Measurements from ENCODE around the gene GTF2F2.
"Not testable (repeated sequence)": the region's sequence is repeated elsewhere in the genome, so short reads cannot be mapped to it uniquely, and the experiment has no call there.

GTF2F2 gene

DNA sequence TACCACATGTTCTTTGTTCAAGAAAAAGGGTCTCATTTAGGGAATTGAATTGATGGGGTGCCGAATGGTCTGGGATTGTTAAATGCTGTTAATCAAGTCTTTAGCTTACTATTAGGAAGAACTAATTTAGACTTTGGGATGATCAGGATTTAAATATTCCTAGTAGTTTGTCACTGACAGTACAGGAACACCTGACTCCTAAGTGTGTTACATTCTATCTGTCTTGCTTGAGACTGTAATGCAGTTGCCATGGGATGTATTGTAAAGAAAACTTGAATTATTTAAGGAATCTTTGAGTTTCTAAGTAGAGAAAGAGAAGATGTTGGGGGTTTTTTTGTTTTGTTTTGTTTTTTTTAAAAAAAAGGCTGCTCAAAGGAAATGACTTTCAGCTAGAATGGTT, 98.4 kb downstream of the GTF2F2 start:
- no peak for DNase-seq (ENCODE audit: low read depth in 2 of 2)

- DNase-seq (ENCODE audit: low read depth in 2 of 2) = no peak
Measured at GRCh38 chr13:45219123-45219891, 99.0 kb downstream of the GTF2F2 start.

GRCh38 chr13:45219938-45220375, 99.6 kb downstream of the GTF2F2 start:
- no peak for DNase-seq (ENCODE audit: low read depth in 2 of 2)

DNA sequence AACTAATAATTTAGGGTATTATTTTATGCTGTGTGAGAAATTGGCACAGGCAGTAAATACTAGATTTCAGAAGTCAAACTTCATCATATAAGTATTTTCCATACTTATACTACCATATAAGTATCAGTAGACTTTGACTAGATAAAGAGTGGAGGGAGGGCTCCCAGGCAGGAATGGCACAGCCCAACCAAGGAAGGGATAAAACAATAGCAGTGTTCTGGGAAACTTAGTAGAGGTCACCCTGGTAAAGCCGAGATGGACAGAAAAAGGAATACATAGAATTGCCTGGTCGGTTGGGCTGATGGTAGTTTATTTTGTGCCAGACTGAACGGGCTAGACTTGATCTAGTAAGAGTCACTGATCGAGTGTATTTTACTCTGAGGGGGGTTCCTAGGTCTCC, 100.1 kb downstream of the GTF2F2 start:
- no peak for DNase-seq (ENCODE audit: low read depth in 2 of 2)

DNA sequence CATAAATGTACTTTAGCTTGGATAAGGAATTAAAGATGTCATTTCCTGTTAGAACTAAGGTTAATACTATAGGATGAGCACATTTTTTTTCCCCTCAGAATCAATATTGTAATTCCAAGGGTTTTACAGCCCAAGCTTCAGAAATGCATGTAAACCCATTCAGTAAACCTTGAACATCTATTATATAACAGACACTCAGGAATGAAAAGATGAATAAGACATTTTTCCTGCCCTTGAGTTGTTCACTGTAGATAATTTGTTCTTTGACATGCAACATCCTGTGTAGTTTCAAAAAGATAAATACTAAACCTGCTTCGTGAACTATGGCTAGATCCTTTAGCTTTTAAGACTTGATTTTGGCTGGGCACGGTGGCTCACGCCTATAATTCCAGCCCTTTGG, 102.2 kb downstream of the GTF2F2 start:
- no peak for DNase-seq (ENCODE audit: low read depth in 2 of 2)

DNA sequence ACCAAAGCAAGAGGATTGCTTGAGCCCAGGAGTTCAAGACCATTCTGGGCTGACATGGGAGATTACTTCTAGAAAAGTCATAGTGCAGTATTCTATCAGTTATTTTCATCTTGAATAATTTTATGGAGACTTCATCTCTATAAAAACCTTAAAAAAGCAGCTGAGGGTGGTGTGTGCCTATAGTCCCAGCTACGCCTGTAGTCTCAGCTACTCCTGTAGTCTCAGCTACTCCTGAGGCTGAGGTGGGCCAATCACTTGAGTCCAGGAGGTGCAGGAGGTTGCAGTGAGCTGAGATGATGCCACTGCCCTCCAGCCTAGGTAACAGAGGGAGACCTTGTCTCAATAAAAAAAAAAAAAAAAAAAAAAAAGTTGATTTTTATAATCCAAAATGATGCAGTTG, 102.6 kb downstream of the GTF2F2 start:
- DNase-seq (ENCODE audit: low read depth in 2 of 2) = no peak

- no peak for DNase-seq (ENCODE audit: low read depth in 2 of 2)
Measured at GRCh38 chr13:45224176-45224575, 103.9 kb downstream of the GTF2F2 start.

DNA sequence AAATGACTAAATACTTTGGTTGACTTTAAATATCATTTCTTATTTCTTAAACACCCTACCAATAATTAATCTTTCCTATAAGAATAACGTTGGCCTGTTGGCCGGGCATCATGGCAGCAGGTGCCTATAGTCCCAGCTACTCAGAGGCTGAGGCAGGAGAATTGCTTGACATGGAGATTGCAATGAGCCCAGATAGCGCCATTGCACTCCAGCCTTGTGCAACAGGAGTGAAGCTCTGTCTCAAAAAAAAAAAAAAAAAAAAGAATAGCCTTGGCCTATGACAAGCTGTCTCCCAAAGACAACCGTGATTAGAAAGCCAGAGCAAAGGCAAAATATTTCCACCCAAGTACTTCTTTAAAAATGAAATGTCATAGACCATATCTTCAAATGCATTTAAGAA, 105.1 kb downstream of the GTF2F2 start:
- no peak for DNase-seq (ENCODE audit: low read depth in 2 of 2)

GRCh38 chr13:45226024-45226423, 105.7 kb downstream of the GTF2F2 start:
- no peak for DNase-seq (ENCODE audit: low read depth in 2 of 2)

- DNase-seq (ENCODE audit: low read depth in 2 of 2) = no peak
Measured at GRCh38 chr13:45228002-45228401, 107.7 kb downstream of the GTF2F2 start.

DNA sequence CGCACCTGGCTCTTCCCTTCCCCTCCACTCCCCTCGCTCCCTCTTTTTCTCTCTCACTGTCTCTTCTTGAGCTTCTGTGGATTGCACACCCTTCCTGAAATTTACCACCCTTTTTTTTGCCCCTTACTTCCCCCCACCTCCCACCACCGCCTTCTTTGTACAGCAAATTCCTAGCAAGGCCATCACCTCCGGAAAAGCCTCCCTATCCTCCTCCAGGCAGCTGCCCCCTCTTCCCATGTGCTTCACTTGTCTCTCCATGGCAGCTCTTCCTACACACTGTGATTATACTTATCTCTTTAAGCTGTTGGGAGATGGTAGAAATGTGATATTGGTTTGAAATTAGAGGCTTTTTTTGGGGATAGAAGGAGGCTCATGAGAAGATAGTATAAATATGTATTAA, 108.9 kb downstream of the GTF2F2 start:
- DNase-seq (ENCODE audit: low read depth in 2 of 2) = no peak

GRCh38 chr13:45231305-45231704, 111.0 kb downstream of the GTF2F2 start:
- DNase-seq (ENCODE audit: low read depth in 2 of 2) = no peak

GRCh38 chr13:45231722-45232121, 111.4 kb downstream of the GTF2F2 start:
- DNase-seq (ENCODE audit: low read depth in 2 of 2) = no peak

DNA sequence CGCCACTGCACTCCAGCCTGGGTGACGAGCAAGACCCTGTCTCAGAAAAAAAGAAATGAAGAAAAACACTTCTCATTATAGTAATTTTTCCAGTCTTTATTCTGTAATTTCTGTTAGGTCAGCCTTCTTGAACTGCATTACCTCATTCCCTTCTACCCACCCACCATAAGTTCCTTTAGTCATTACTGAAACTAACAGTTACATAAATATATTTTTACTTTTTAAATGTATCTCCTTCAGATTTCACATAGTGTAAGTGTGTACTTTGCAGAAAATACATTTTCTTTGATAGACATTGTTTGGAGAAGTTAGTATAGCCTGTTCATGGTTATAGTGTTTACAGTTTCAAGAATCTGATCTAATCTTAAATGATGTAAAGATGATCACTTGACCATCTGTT, 112.3 kb downstream of the GTF2F2 start:
- no peak for DNase-seq (ENCODE audit: low read depth in 2 of 2)

GRCh38 chr13:45238945-45239795, 118.9 kb downstream of the GTF2F2 start:
- no peak for DNase-seq (ENCODE audit: low read depth in 2 of 2)

GRCh38 chr13:45240143-45240542, 119.8 kb downstream of the GTF2F2 start:
- no peak for DNase-seq (ENCODE audit: low read depth in 2 of 2)

- no peak for DNase-seq (ENCODE audit: low read depth in 2 of 2)
Measured at GRCh38 chr13:45242070-45242469, 121.8 kb downstream of the GTF2F2 start.

GRCh38 chr13:45242524-45242923, 122.2 kb downstream of the GTF2F2 start:
- DNase-seq (ENCODE audit: low read depth in 2 of 2) = no peak

- DNase-seq (ENCODE audit: low read depth in 2 of 2) = no peak
Measured at GRCh38 chr13:45243077-45243476, 122.8 kb downstream of the GTF2F2 start.

- not testable (repeated sequence) for DNase-seq (ENCODE audit: low read depth in 2 of 2)
Measured at GRCh38 chr13:45244736-45245135, 124.4 kb downstream of the GTF2F2 start.

DNA sequence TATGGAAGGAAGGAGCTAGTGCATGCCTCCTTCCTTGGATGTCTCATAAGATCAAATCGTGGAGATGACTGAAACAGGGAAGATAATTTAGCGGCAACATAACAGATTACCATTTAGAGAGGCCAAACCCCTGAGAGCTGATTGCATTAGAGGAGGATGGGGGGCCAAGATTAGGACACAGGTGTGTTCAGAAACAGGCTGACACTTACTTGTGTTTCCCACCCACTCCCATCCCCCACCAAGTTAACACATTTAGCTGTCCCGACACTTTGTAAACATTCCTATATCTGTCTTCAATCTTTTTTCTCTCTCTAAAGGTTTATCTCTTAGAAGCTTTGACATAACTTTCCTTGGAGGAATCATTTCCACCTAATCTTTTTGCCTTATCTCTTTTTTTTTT, 129.4 kb downstream of the GTF2F2 start:
- DNase-seq (ENCODE audit: low read depth in 2 of 2) = no peak

DNA sequence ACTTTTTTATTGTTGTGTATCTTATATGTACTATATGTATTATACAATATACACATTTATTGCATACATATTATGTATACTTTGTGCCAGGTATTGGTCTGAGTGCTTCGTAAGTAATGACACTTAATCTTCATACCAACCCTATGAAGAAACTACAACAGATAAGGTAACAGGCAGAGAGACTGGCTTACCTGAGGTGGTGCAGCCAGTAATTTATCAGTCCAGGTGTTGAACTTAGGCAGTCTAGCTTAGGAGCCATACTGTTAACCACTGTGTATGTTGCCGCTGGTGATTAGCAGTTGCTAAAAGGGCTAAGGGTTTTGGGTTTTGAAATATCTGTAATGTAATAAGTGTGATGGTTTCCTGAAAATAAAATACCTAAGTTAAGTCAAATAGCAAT, 134.1 kb downstream of the GTF2F2 start:
- DNase-seq (ENCODE audit: low read depth in 2 of 2) = no peak

Data from stimulated activated CD4-positive, alpha-beta T cell treated with anti-CD3 and anti-CD28 coated beads, Interleukin-15, amount 100 ng/mL, for 48 hours (primary cell).